ENCODE measurements around the gene FRYL. TPM values are rescaled to one million over a fixed set of nuclear protein-coding genes. Genes with fewer than 3 reads are reported as not detected.
A peak's percentile ranks its signal among the peaks of the same experiment; 100 is the strongest.

Gene FRYL
- polyA plus RNA-seq, 12 donors, result 22.3 to 75.0 (median 29.1) TPM; not detected in 1

- DNase-seq, result no peak
These were observed 215.9 kb downstream of the FRYL start for GRCh38 chr4:48564151-48564550.

- DNase-seq, result no peak
These were observed 221.3 kb downstream of the FRYL start for GRCh38 chr4:48558819-48559218.

GRCh38 chr4:48558026-48558425 is 222.1 kb downstream of the FRYL start:
- DNase-seq, result no peak

GRCh38 chr4:48557478-48557877 is 222.6 kb downstream of the FRYL start:
- DNase-seq, result no peak

- no peak for DNase-seq
These were observed 223.8 kb downstream of the FRYL start for GRCh38 chr4:48556268-48556667.

- no peak for DNase-seq
These were observed 225.5 kb downstream of the FRYL start for GRCh38 chr4:48554606-48555005.

GRCh38 chr4:48553720-48554119 is 226.4 kb downstream of the FRYL start:
- no peak for DNase-seq

- DNase-seq, result peak; percentile 18
These were observed 233.7 kb downstream of the FRYL start for GRCh38 chr4:48546336-48546735.

- no peak for DNase-seq
These were observed 236.3 kb downstream of the FRYL start for GRCh38 chr4:48543796-48544195.

- DNase-seq, result no peak
These were observed 237.2 kb downstream of the FRYL start for GRCh38 chr4:48542888-48543287.

GRCh38 chr4:48539597-48539996 is 240.5 kb downstream of the FRYL start:
- DNase-seq, result no peak

GRCh38 chr4:48538358-48538757 is 241.7 kb downstream of the FRYL start:
- DNase-seq, result no peak

GRCh38 chr4:48526406-48526805 is 253.7 kb downstream of the FRYL start:
- no peak for DNase-seq

GRCh38 chr4:48518143-48518542 is 261.9 kb downstream of the FRYL start:
- no peak for DNase-seq

GRCh38 chr4:48509543-48509942 is 270.5 kb downstream of the FRYL start:
- DNase-seq, result no peak

GRCh38 chr4:48506716-48507115 is 273.4 kb downstream of the FRYL start:
- DNase-seq, result no peak

GRCh38 chr4:48504352-48504751 is 275.7 kb downstream of the FRYL start:
- DNase-seq, result no peak

- DNase-seq, result no peak
These were observed 276.1 kb downstream of the FRYL start for GRCh38 chr4:48504026-48504330.

GRCh38 chr4:48503233-48504025 is 276.6 kb downstream of the FRYL start:
- DNase-seq, result no peak

GRCh38 chr4:48499551-48500066 is 280.5 kb downstream of the FRYL start:
- no peak for DNase-seq

- DNase-seq, result no peak
These were observed 281.2 kb downstream of the FRYL start for GRCh38 chr4:48498895-48499294.

GRCh38 chr4:48495941-48496340 is 284.1 kb downstream of the FRYL start:
- no peak for DNase-seq

- no peak for DNase-seq
These were observed 286.5 kb downstream of the FRYL start for GRCh38 chr4:48493452-48494100.

Measured in muscle of arm (tissue), 12 donors.